G401 (cell line): ENCODE measurements around the gene TMEM254. TPM values are rescaled to one million over a fixed set of nuclear protein-coding genes. Genes with fewer than 3 reads are reported as not detected.
"Not testable (repeated sequence)": the region's sequence is repeated elsewhere in the genome, so short reads cannot be mapped to it uniquely, and the experiment has no call there.

Source experiments
- DNase-seq: peaks from one replicate; pipeline ENCODE4 v3.0.0-alpha.2; 2015; ENCODE audit warnings: low spot score
- in situ Hi-C: cut with HindIII; loops from 2 replicates; pipeline ENCODE4 v1.10.0; 2016; ENCODE audit warnings: low sequenced_read_pairs, mixed read lengths
- total RNA-seq: library from RNA; depleted of rRNA; stranded (reverse); fragments of >200 nt; shearing (Covaris generic); gene quantifications from 2 replicates; pipeline ENCODE4 v1.2.3, GENCODE V29; 2014; rRNA removed

Gene TMEM254
- total RNA-seq, 1 experiment from 2014 or later: 14.0 TPM

DNA sequence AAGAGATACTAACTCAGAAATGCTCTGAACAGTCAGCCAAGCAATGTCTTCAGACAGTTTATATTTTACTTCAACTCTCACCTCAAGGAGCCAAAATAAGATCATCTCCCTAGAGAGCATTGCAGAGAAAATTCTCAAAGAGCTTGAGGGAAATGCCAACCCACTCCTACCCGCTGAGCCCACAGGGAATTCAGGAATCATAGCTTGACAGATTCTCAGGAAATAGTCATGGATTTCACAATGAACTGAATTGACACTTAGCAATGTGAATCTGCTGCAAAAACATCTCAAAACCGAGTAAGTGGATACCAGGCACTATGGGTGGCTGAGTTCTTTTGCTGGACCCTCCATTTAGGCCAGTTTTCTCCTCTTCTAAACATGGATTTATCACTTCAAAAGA, 44.3 kb downstream of the TMEM254 start:
- in situ Hi-C loops: no loop called here

DNA sequence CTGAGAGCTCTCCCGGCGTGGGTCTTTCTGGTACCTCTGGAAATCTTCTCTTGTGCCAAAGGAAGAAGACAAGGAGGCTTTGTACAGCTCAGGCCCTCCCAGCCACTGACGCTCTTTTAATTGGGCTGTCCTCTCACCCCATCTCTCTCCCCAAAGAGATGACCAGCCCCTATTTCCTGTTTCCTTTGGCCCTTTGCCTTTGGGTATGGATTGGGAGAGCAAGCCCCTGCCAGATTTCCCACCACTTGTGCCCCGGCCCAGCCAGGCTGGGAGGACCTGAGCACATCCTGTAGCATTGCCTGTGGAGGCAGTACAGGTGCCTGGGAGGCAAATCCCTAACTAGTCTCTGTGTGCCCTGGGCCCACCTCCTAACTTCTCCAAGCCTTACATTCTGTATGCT, 48.4 kb downstream of the TMEM254 start:
- no peak for DNase-seq

More for the DNA sequence above, 44.3 kb downstream of the TMEM254 start:
- no peak for DNase-seq

DNA sequence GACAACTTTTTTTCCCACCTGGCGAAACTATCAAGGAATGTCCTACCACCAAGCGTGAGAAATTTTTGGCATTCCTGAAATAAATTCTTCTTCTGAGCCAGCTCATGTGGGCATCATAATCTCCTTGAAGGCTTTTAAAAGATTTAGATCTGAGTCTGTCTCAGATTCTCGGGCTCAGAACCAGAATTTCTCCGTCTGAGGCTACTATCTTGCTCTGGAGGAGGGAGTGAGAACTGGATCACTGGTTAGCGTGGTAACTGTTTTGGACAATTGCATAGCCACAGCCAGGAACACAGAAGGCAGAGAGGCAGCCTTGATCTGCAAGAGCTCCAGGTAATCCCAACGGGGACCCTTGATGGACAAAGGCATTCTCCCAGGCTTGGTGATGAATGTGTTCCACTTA, 53.0 kb downstream of the TMEM254 start:
- in situ Hi-C loops: no loop called here
- DNase-seq: no peak

More for the DNA sequence above, 48.4 kb downstream of the TMEM254 start:
- in situ Hi-C loops: no loop called here

DNA sequence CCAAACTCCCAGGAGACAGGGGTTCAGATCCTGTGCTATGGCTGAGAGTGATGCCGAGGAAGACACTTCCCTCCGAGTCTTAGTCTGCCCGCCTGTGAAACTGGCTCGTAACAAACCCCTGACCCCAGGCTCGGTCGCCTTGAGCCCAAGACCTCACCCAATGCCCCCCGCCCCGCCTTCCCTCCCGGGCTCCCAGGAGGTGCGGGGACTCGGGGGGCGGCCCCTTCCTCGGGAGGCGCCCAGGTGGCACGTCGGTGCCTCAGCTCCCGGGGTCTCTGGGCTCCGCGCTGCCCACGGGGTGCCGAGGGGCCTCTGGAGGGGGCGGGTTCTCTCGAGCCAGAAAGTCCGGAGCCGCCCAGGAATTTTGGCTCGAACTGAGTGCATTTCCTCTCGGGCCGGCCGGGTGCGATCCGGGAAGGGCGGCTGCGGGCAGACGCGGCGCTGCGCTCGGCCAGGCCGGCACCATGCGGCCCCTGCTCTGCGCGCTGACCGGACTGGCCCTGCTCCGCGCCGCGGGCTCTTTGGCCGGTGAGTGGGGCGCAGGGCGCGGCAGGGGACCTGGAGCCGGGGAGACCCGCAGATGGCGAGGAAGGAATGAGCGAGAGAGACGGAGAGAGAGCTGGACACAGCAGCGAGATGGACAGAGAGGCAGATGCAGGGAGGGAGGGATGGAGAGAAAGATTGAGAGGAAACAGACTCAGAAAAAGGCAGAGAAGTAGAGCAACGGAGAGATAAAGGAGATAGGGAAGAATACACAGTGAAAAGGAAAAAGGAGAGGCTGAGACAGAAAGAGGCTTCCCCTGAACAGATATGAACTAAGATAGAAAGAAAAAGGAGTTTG, 54.1 kb downstream of the TMEM254 start, which contains the start of gene PLAC9:
PLAC9 (plus strand) TSS at position 432 of the 841 bp plus-strand sequence; CDS start at position 465, 33 bp downstream.
- DNase-seq: no peak
- in situ Hi-C loops: no loop called here

DNA sequence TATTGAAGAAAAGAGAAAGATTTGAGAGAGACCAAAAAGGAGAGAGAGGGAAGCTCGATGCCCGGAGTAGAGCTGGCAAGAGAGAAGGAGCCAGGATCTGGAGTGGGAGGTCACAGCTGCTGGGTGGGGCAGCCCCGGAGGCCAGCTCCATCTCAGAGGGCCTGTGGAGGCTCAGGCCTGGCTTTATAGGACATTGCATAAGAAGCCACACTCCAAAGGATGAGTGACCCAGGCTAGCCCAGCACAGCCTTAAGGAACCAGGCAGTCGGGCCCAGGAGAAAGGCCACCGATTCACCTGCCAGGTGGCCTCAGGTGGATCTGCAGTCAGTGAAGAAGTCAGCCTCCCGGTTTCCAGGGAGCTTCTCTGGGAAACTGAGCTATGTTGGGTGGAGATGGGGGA, 54.7 kb downstream of the TMEM254 start:
- in situ Hi-C loops: no loop called here
- DNase-seq: no peak

DNA sequence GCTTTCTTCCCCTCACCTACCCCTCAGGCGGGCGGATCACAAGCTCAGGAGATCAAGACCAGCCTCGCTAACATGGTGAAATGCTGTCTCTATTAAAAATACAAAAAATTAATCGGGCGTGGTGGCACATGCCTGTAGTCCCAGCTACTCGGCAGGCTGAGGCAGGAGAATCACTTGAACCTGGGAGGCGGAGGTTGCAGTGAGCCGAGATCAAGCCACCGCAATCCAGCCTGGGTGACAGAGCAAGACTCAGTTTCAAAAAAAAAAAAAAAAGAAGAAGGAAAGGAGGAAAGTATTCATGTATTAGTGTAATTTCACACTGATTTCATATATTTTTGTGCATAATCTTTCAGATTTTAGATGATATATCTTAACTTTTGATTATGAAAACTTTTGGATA, 55.2 kb downstream of the TMEM254 start:
- in situ Hi-C loops, DNase-seq: not testable (repeated sequence)

DNA sequence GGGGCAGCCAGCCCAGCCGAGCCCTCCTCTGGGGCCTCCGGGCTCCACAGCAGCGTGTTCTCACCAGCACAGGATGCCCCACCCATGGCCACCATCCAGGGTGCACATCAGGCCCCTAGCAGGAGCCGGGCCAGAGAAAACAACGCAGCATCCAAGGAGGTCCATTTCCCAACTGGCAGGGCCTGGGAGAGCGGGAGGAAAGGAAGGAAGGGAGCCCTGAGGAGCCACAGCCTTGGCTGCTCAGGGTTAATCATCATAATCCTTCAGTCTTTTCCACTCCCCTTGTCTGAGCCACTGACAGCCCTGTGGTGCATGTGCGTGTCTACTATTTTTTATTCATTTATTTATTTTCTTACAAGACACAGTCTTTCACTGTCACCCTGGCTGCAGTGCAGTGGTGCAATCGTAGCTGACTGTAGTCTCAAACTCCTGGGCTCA, 57.7 kb downstream of the TMEM254 start:
- in situ Hi-C loops: no loop called here
- no peak for DNase-seq

DNA sequence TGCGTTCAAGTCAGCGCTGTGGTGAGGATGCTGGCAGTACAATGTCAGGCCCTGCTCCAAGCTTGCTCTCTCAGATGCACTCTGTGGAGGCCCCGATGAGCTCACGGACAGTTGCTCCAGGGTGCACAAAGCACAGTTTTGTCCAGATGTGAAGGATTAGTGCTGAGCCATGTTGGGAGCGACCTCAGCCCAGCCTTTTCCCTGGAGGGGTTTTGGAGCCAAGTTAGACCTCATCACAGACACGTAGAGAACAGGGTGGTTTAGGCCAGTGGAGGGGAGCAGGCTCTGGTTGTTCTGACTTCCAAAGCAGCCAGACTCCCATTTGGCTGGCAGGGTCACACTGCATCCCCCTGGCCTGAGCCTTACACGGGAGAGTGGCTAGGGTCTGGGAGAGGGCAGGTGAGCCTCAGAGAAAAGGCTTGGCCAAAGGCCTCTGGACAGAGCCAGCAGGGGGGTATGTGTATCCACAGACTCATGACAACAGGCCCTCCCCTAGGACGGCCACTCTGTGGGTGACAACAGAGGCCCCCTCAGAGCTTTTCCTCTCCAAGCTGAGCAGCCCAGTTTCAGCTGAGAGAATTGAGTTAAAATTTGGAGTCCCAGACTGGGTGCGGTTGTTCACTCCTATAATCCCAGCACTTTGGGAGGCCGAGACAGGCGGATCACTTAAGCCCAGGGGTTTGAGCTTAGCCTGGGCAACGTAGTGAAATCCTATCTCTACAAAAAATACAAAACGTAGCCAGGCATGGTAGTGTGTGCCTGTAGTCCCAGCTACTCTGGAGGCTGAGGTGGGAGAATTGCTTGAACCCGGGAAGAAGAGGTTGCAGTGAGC, 58.8 kb downstream of the TMEM254 start:
- no peak for DNase-seq
- in situ Hi-C loops: no loop called here

DNA sequence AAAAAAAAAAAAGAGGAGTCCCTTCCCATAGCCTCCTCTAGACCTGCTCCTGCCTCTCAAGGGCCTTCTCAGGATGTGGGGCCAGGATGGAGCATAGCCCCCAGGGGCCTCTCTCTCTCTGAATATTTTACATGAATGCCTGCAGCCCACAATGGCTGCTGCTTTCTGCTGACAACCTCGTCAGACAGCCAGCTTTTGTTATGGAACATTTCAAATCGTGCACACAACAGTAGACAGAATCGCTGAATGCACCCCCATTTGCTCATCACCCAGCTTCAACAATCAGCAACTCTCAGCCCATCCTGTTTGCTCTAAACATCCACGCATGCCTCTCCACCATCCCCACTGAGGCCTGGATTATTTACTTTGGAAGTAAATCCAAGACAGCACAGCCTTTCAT, 59.5 kb downstream of the TMEM254 start:
- no peak for DNase-seq
- in situ Hi-C loops: no loop called here

DNA sequence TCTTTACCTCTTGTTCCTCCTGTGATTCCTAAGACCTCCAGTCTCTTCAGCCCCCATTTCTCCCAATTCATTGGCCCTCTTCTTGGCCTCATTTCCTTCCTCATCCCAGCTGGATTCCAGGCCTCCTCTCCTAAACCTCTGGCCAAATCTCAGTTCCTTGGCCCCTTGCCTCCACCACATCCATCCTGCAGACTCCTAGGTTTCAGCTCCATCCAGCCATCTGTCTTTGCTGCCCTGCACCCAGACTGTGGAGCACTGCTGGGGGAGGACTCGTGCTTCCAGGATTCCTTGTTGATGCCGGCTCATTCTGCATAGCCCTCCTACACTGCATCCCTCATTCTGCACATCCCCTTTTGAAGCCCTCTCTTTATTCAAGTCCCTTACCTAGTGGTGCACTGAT, 60.8 kb downstream of the TMEM254 start:
- in situ Hi-C loops: no loop called here
- no peak for DNase-seq

DNA sequence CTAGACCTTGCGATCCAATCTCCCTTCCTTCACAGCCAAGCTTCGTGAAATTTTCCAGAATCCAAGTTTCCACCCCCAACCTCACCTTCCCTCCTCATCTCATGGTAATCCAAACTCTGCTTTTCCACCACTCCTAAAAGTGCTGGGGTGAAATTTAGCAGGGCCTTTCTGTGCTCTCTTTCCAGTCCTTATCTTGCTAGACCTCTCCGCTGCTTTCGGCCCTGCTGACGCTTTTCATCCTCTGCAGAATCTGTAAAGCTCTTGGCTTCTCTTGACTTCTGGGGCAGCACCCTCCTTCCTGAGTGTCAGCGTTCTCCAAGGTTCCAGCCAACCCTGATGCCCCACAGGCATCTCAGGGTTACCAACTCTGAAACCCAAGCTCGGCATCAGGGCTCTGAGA, 61.8 kb downstream of the TMEM254 start:
- in situ Hi-C loops: no loop called here
- DNase-seq: no peak

DNA sequence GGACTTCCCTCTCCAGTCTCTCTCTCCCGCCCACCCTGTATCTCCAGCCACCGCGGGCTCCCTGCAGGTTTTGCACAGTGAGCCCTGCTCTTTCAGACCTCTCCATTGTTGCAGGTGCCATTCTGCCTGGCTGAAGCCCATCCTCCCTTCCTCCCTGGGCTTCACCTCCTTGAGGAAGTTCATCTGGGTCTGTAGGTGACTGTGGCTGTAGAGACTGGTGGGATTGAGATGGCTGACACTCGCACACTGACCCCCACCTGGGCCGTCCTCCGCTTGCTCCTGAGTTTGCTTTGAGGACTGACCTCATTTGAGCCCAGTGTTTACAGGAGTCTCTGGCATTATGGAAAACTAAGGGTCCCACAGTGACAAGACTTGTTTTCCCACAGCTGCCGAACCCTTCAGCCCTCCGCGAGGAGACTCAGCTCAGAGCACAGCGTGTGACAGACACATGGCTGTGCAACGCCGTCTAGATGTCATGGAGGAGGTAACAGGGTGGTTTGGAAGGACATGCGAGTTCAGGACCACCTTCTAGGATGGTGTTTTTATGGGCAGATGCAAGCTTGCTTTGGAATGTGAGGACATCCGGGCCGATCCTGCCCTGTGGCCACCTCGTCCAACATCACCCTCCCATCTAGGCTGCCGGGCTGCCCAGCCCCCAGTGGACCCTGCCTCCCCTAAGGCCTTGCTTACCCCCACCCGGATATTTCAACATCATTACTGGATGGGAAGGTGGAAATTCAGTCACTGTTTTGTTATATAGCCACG, 63.4 kb downstream of the TMEM254 start:
- no peak for DNase-seq
- in situ Hi-C loops: no loop called here

Other genes with a start within 250 kb of the TMEM254 start
- gene SFTPD, start 129.6 kb upstream of the TMEM254 start, total RNA-seq: not detected in 2 replicates
- 1.7 TPM in 1 of 2 replicates, not detected in the other for gene PLAC9, start 54.1 kb downstream of the TMEM254 start, total RNA-seq
- gene ANXA11, start 126.9 kb downstream of the TMEM254 start, total RNA-seq: 99.7 and 111 TPM in 2 replicates
- 2.1 and 3.9 TPM in 2 replicates for gene MAT1A, start 211.0 kb downstream of the TMEM254 start, total RNA-seq